H1 (cell line): Measurements from ENCODE around the gene GSDMA. TPM values are rescaled to one million over a fixed set of nuclear protein-coding genes. Genes with fewer than 3 reads are reported as not detected.

Experiments
- CTCF ChIA-PET: fragments of 300-600 bp; sonication (Branson Sonifier 250); formaldehyde crosslinking; loops from one replicate; lab custom pipeline; 2021; ENCODE audit not compliant: partially characterized antibody; lab: Charles Lee
- POLR2A ChIA-PET: fragments of 300-600 bp; sonication (Branson Sonifier 250); formaldehyde crosslinking; loops from one replicate; lab custom pipeline; 2021; ENCODE audit warnings: inconsistent platforms; ENCODE audit not compliant: partially characterized antibody; lab: Charles Lee
- DNase-seq, 2 experiments: peaks; one replicate each; pipeline versions ENCODE4 v3.0.0 to v3.0.0-alpha.2; 2010 to 2022; ENCODE audit warnings: low spot score in 2 of 2, low read depth in 1 of 2, mixed read lengths in 1 of 2
- FAIRE-seq: peaks from 2 replicates; lab custom pipeline; 2011; peaks lifted over from hg19 to GRCh38; lab: Jason Lieb, UNC
- H2AFZ ChIP-seq: 2 replicates; pipeline ENCODE4 v1.8.1; 2012; ENCODE audit warnings: low read length, inconsistent platforms
- H2AK5ac ChIP-seq: 2 replicates; pipeline ENCODE4 v1.6.1; 2013; ENCODE audit warnings: low read depth, low read length
- H2BK120ac ChIP-seq: replicated peaks from 2 replicates; pipeline ENCODE3; 2013; ENCODE audit warnings: low read depth, low read length, inconsistent platforms
- H2BK12ac ChIP-seq: 2 replicates; pipeline ENCODE4 v1.6.1; 2013; ENCODE audit warnings: low read depth, low read length
- H2BK15ac ChIP-seq: 2 replicates; pipeline ENCODE4 v1.6.1; 2013; ENCODE audit warnings: low read length
- H2BK20ac ChIP-seq: 2 replicates; pipeline ENCODE4 v1.6.1; 2013; ENCODE audit warnings: low read length
- H2BK5ac ChIP-seq: 2 replicates; pipeline ENCODE4 v1.6.1; 2013; ENCODE audit warnings: low read depth, low read length
- H3K14ac ChIP-seq: 2 replicates; pipeline ENCODE4 v1.6.1; 2013; ENCODE audit warnings: inconsistent platforms; ENCODE audit not compliant: insufficient read length
- H3K18ac ChIP-seq: 2 replicates; pipeline ENCODE4 v1.6.1; 2013; ENCODE audit warnings: low read length; ENCODE audit errors: extremely low read depth
- H3K23ac ChIP-seq: 2 replicates; pipeline ENCODE4 v1.6.1; 2013; ENCODE audit warnings: inconsistent platforms; ENCODE audit not compliant: insufficient read length
- H3K23me2 ChIP-seq: 2 replicates; pipeline ENCODE4 v1.6.1; 2013; ENCODE audit warnings: low read depth, low read length
- H3K27ac ChIP-seq: 2 replicates; pipeline ENCODE4 v1.6.1; 2011; ENCODE audit warnings: low read depth, low read length, inconsistent platforms
- H3K27me3 ChIP-seq, 4 experiments: replicated peaks in 1 of 4; 1 replicate in 1 of 4; 2 replicates in 3 of 4; pipeline versions ENCODE4 v1.6.1 to v1.8.1; 2011 to 2013; ENCODE audit warnings: low read length in 3 of 4, mild to moderate bottlenecking in 3 of 4, inconsistent platforms in 2 of 4, mixed read lengths in 2 of 4, moderate library complexity in 1 of 4; ENCODE audit not compliant: control insufficient read depth in 3 of 4, insufficient read depth in 3 of 4; ENCODE audit errors: extremely low read depth in 1 of 4
- H3K36me3 ChIP-seq, 4 experiments: 2 replicates each; pipeline versions ENCODE4 v1.6.1 to v1.8.1; 2011 to 2013; ENCODE audit warnings: mild to moderate bottlenecking in 4 of 4, low read length in 3 of 4, moderate library complexity in 2 of 4, control low read depth in 1 of 4, inconsistent platforms in 1 of 4; ENCODE audit not compliant: insufficient read depth in 4 of 4, control insufficient read depth in 2 of 4
- H3K4ac ChIP-seq: replicated peaks from 2 replicates; pipeline ENCODE3; 2013; ENCODE audit warnings: low read length, low read depth, mixed read lengths, inconsistent platforms; ENCODE audit not compliant: insufficient read length
- H3K4me1 ChIP-seq, 4 experiments: replicated peaks in 1 of 4; 1 replicate in 1 of 4; 2 replicates in 3 of 4; pipeline versions ENCODE4 v1.6.1 to v1.8.1; 2011 to 2013; ENCODE audit warnings: low read length in 3 of 4, inconsistent platforms in 2 of 4, mixed read lengths in 1 of 4; ENCODE audit not compliant: insufficient read depth in 4 of 4, control insufficient read depth in 3 of 4
- H3K4me2 ChIP-seq, 2 experiments: 2 replicates each; pipeline versions ENCODE4 v1.6.1 to v1.8.1; 2011 to 2013; ENCODE audit warnings: low read depth in 2 of 2, low read length in 2 of 2, control low read depth in 1 of 2, inconsistent platforms in 1 of 2, mild to moderate bottlenecking in 1 of 2; ENCODE audit not compliant: insufficient read depth in 1 of 2
- H3K4me3 ChIP-seq, 4 experiments: fragments of 200-600, 300-600 bp in 1 of 4; sonication (generic), shearing (Covaris generic), sonication (Bioruptor Twin) in 1 of 4; 2 replicates each; pipeline versions ENCODE4 v1.5.1 to v1.8.1; 2011 to 2016; ENCODE audit warnings: low read length in 4 of 4, low read depth in 3 of 4, control low read depth in 2 of 4, inconsistent platforms in 2 of 4, mild to moderate bottlenecking in 2 of 4, mixed read lengths in 1 of 4, moderate library complexity in 1 of 4; ENCODE audit not compliant: insufficient read depth in 2 of 4; ENCODE audit errors: extremely low read depth in 1 of 4
- H3K56ac ChIP-seq: replicated peaks from 2 replicates; pipeline ENCODE3; 2013; ENCODE audit warnings: low read depth, mild to moderate bottlenecking, mixed read lengths, low read length, inconsistent platforms; ENCODE audit not compliant: insufficient read length
- H3K79me1 ChIP-seq: 2 replicates; pipeline ENCODE4 v1.6.1; 2013; ENCODE audit warnings: low read depth, low read length, control low read depth
- H3K79me2 ChIP-seq, 2 experiments: 2 replicates each; pipeline versions ENCODE4 v1.6.1 to v1.8.1; 2012 to 2013; ENCODE audit warnings: low read length in 2 of 2, mild to moderate bottlenecking in 2 of 2, inconsistent platforms in 1 of 2; ENCODE audit not compliant: insufficient read depth in 2 of 2, control insufficient read depth in 1 of 2
- H3K9ac ChIP-seq, 4 experiments: replicated peaks in 1 of 4; 1 replicate in 1 of 4; 2 replicates in 3 of 4; pipeline versions ENCODE4 v1.6.1 to v1.8.1; 2011 to 2013; ENCODE audit warnings: low read depth in 3 of 4, low read length in 3 of 4, control low read depth in 2 of 4, mild to moderate bottlenecking in 2 of 4, moderate library complexity in 2 of 4, inconsistent platforms in 1 of 4; ENCODE audit errors: extremely low read depth in 1 of 4
- H3K9me3 ChIP-seq, 2 experiments: 2 replicates each; pipeline versions ENCODE4 v1.6.1 to v1.8.1; 2012 to 2013; ENCODE audit warnings: mild to moderate bottlenecking in 2 of 2, moderate library complexity in 2 of 2, control low read depth in 1 of 2, inconsistent platforms in 1 of 2, low read depth in 1 of 2, low read length in 1 of 2, mixed read lengths in 1 of 2; ENCODE audit not compliant: insufficient read depth in 2 of 2
- H4K20me1 ChIP-seq, 2 experiments: replicated peaks in 1 of 2; 2 replicates each; pipeline versions ENCODE3 to v1.8.1; 2011 to 2013; ENCODE audit warnings: inconsistent platforms in 2 of 2, low read length in 2 of 2, mild to moderate bottlenecking in 1 of 2; ENCODE audit not compliant: insufficient read depth in 2 of 2, control insufficient read depth in 1 of 2
- H4K5ac ChIP-seq: 2 replicates; pipeline ENCODE4 v1.6.1; 2013; ENCODE audit warnings: low read length, low read depth, mixed read lengths, inconsistent platforms; ENCODE audit not compliant: insufficient read length
- H4K8ac ChIP-seq: 2 replicates; pipeline ENCODE4 v1.8.0; 2013; ENCODE audit warnings: mild to moderate bottlenecking, moderate library complexity, low read length, inconsistent platforms; ENCODE audit not compliant: insufficient read depth; ENCODE audit errors: extremely low read depth
- H4K91ac ChIP-seq: replicated peaks from 2 replicates; pipeline ENCODE3; 2013; ENCODE audit warnings: low read length, mixed read lengths, inconsistent platforms; ENCODE audit not compliant: insufficient read length
- SRF ChIP-seq: IDR thresholded peaks from 2 replicates; pipeline ENCODE4 v1.6.1; 2011; ENCODE audit warnings: mild to moderate bottlenecking, low read depth, low read length, moderate library complexity
- ZNF274 ChIP-seq: IDR thresholded peaks from 2 replicates; pipeline ENCODE4 v1.7.0; 2012; ENCODE audit warnings: low read length, borderline replicate concordance; ENCODE audit errors: extremely low read depth
- WGBS, 2 experiments: shearing (Covaris generic) in 1 of 2; methylation state at CpG; one replicate each; pipeline versions ENCODE4 v1.1.6 to v1.1.7; 2013 to 2015; ENCODE audit warnings: low lambda C conversion rate in 2 of 2, mixed read lengths in 2 of 2, inconsistent platforms in 1 of 2, low coverage in 1 of 2, missing lambda C conversion rate in 1 of 2; ENCODE audit not compliant: insufficient replicate concordance in 2 of 2, insufficient coverage in 1 of 2, insufficient read length in 1 of 2; ENCODE audit errors: extremely low coverage in 1 of 2, missing lambda C conversion rate in 1 of 2; 5-methylcytosine and 5-hydroxymethylcytosine counted together
- polyA plus RNA-seq, 7 experiments: library from polyadenylated mRNA; depleted of rRNA in 3 of 7; stranded (reverse) in 5 of 7; unstranded in 2 of 7; fragments of >200 nt in 5 of 7; fragments of 200-250 nt in 2 of 7; gene quantifications; 1 replicate in 5 of 7; 2 replicates in 1 of 7; 4 replicates in 1 of 7; pipeline versions ENCODE4 v1.2.1 to v1.2.3, GENCODE V29; 2011 to 2013; ENCODE audit warnings: missing spikeins in 2 of 7, mixed read lengths in 2 of 7
- total RNA-seq: library from RNA; stranded (reverse); fragmentation: NEBNext Ultra II Directional; extraction: Animal tissue kit (Norgen Biotek cat#: 25700); gene quantifications from 2 replicates; pipeline ENCODE4 v1.2.1, GENCODE V29; 2021
- TF ChIP-seq, protein P1 (sequence below), 3 experiments: IDR thresholded peaks; 1 replicate in 2 of 3; 2 replicates in 1 of 3; pipeline versions ENCODE4 v1.5.1 to v1.6.1; 2011; ENCODE audit warnings: low read length in 3 of 3, mild to moderate bottlenecking in 3 of 3, inconsistent platforms in 2 of 3, low read depth in 1 of 3, moderate library complexity in 1 of 3; ENCODE audit not compliant: insufficient read depth in 1 of 3; ENCODE audit errors: control extremely low read depth in 1 of 3

The GSDMA gene
- total and polyA plus RNA-seq, 2 of the 8 experiments (the other 6 are each of a cell fraction or from before 2014, with no cell fraction given) = 0.03 TPM; not detected in 1

DNA sequence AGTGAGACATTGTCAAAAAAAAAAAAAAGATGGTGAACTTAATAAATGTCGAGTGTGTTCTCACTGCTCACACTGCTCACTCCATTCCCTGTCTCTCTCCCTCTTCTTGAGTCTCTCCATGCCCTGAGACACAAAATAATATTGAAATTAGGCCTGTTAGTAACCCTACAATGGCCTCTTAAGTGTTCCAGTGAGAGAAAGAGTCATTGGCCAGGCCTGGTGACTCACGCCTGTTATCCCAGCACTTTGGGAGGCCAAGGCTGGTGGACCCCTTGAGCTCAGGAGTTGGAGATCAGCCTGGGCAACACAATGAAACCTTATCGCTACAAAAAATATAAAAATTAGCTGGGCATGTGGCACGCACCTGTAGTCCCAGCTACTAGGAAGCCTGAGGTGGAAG is 36.3 kb downstream of the GSDMA start:
- TF ChIP-seq SRF (no peak), ZNF274 (no peak)
- TF ChIP-seq, protein P1, sequence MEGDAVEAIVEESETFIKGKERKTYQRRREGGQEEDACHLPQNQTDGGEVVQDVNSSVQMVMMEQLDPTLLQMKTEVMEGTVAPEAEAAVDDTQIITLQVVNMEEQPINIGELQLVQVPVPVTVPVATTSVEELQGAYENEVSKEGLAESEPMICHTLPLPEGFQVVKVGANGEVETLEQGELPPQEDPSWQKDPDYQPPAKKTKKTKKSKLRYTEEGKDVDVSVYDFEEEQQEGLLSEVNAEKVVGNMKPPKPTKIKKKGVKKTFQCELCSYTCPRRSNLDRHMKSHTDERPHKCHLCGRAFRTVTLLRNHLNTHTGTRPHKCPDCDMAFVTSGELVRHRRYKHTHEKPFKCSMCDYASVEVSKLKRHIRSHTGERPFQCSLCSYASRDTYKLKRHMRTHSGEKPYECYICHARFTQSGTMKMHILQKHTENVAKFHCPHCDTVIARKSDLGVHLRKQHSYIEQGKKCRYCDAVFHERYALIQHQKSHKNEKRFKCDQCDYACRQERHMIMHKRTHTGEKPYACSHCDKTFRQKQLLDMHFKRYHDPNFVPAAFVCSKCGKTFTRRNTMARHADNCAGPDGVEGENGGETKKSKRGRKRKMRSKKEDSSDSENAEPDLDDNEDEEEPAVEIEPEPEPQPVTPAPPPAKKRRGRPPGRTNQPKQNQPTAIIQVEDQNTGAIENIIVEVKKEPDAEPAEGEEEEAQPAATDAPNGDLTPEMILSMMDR (IDR thresholded peaks at IDR 0.05; ENCODE audit: control extremely low read depth in 1 of 3, insufficient read depth in 1 of 3, low read depth in 1 of 3, low read length in 3 of 3) = no peak
- TF ChIP-seq, all 59 proteins: peak for 0
- Histone ChIP-seq H2AK5ac (no peak overlapping the region), H4K8ac (no peak overlapping the region), H4K20me1 (peaks cover 0 to 4% of the 10 kb centered on the region in 2 experiments), H3K4me3 (no peak overlapping the region), H3K36me3 (peaks cover 17 to 35% (median 28%) of the 10 kb centered on the region in 4 experiments), H3K27ac (no peak overlapping the region), H3K79me1 (no peaks in the 10 kb centered on the region), H3K23ac (no peak overlapping the region), H3K9ac (no peak overlapping the region), H2BK12ac (no peak overlapping the region), H3K27me3 (no peaks in the 10 kb centered on the region), H3K9me3 (no peaks in the 10 kb centered on the region), H3K4me1 (no peaks in the 10 kb centered on the region), H4K91ac (no peak overlapping the region), H2BK15ac (no peak overlapping the region), H2AFZ (no peak overlapping the region), H3K56ac (no peak overlapping the region), H3K79me2 (no peaks in the 10 kb centered on the region), H3K14ac (no peak overlapping the region), H3K18ac (no peak overlapping the region), H2BK120ac (no peak overlapping the region), H3K23me2 (no peaks in the 10 kb centered on the region), H3K4ac (no peak overlapping the region), H3K4me2 (no peak overlapping the region), H2BK20ac (no peak overlapping the region), H2BK5ac (no peak overlapping the region), H4K5ac (no peak overlapping the region)
- POLR2A ChIA-PET = interaction anchor here (1.2 to 3.0 kb wide), 4 partner anchors 9 to 19 kb away, joined by 3 to 13 read pairs (median 4); partner anchors contain the start of gene PSMD3
- WGBS, 2 experiments = 91% methylated on average over 4 of the region's 4 CpGs; no CpG with 5 or more reads in 1 of the 2 experiments
- CTCF ChIA-PET = interaction anchor here (0.7 to 2.5 kb wide), 4 partner anchors 11 to 540 kb away, joined by 3 to 11 read pairs (median 6); no protein-coding TSS in a partner anchor
- DNase-seq (no peak), FAIRE-seq (no peak)
